Limb (tissue), 2 donors: ENCODE measurements around the gene CD38.
"Not testable (repeated sequence)": the region's sequence is repeated elsewhere in the genome, so short reads cannot be mapped to it uniquely, and the experiment has no call there.

Experiments
- DNase-seq, 2 donors: peaks; one replicate each; pipeline ENCODE4 v3.0.0-alpha.2; 2016; ENCODE audit errors: extremely low spot score in 2 of 2

Gene CD38

DNA sequence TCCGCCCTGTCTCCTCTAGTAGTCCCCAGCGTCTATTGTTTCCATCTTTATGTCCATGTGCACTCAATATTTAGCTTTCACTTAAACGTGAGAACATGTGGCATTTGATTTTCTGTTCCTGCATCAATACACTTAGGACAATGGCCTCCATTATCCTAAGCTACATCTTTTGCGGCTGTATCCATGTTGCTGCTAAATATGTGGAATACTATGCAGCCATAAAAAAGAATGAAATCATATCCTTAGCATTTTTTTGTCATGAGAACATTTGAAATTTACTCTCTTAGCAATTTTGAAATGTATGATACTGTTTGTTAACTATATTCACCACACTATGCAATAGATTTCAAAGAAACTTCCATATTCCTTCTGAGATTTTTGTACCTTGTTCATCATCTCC lies 19.8 kb upstream of the CD38 start:
- DNase-seq = no peak

DNA sequence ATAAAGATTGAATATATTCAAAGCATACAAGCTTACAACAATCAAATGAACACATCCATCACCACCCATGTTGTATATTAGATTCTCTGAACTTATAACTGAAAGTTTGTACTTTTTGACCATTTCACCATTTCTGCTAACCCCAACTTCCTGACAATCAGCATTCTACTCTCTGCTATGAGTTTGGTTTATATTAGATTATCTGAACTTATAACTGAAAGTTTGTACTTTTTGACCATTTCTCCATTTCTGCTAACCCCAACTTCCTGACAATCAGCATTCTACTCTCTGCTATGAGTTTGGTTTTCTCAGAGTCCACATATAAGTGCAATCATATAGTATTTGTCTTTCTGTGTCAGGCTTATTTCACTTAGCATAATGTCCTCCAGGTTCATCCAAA lies 15.7 kb upstream of the CD38 start:
- DNase-seq = not testable (repeated sequence)

DNA sequence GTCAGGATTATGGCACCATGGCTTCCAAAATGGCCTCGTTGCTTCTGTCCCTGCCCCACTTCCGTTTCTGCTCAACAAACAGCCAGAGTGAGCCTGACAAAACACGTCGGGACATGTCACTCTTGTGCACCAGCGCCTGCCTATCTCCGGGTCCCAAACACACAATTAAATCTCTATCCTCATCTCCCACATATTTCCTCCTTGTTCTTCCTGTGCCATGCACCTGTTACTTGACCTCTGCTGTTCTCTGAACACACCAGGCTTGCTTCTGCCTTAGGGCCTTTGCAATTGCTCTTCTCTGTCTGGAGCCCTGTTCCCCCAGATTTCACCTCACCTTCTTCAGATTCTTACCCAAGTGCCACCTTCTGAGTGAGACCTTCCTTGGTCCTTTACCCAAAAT lies 12.7 kb upstream of the CD38 start:
- DNase-seq = no peak

DNA sequence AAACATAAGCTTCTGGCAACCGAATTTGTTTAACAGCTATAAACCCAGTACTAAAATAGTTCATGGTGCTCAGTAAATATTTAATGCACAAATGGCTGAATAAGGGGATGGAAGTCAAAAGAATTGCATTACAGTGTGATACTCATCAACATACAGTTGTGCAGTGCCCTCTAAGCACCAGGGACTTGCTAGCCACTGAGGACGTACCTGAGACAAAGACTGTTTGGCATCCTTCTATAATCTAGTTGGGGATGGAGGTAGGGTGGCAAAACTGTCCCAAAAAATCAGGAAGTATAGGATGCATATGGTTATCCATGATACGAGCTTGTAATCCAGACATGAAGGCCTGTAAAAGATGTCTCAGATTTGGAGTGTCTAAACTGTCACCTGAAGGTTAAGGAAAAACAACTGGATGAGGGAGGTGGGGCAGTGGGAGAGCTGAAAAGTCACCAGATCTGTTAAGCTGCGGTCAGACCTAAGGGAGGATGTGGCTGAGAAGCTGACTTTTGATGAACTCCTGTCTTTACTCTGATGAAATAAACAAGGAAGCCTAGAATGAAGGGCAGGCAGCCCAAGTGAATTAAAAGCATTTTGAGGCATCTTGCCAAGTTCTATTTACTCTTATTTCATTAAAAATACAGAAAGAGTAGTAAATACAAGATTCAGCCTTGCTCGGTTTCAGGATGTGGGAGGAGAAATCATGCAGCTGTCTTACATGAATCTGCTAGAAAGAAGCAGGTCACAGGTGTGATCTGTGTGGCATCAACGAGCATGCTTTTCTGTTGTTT lies 12.0 kb upstream of the CD38 start:
- no peak for DNase-seq

DNA sequence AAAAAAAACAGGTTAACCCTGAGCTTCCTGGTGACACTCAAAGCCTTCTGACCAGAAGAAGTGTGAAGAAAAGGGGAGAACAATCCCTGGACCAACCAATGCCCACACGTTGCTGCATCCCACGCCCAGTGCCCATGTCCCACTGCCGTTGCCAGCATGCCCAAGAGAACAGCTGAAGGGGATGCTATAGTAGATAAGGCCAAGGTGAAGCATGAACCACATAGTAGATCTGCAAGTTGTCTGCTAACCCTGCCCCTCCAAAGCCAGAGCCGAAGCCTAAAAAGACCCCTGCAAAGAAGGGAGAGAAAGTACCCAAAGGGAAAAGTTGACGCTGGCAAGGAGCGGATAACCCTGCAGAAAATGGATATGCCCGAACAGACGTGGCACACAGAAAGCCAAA lies 11.3 kb upstream of the CD38 start:
- no peak for DNase-seq

DNA sequence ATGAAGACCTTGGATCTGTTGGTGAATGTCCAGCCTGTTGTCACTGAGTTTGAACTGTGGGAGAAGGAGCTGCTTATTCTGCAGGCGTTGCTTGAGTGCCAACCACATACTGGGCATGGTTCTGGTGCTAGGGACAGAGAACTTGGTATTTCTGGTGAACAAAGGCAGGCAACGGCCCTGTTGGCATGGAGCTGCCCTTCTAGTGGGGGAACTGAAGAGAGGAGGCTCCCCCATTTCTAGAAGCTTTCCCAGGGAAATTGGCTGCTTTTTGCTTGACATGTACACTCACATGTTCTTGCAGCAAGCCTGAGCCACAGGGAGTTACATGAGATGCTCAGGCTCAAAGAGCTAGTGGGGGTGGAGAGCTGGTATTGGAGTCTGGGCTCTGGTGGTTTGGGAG lies 8.9 kb upstream of the CD38 start:
- DNase-seq = no peak

DNA sequence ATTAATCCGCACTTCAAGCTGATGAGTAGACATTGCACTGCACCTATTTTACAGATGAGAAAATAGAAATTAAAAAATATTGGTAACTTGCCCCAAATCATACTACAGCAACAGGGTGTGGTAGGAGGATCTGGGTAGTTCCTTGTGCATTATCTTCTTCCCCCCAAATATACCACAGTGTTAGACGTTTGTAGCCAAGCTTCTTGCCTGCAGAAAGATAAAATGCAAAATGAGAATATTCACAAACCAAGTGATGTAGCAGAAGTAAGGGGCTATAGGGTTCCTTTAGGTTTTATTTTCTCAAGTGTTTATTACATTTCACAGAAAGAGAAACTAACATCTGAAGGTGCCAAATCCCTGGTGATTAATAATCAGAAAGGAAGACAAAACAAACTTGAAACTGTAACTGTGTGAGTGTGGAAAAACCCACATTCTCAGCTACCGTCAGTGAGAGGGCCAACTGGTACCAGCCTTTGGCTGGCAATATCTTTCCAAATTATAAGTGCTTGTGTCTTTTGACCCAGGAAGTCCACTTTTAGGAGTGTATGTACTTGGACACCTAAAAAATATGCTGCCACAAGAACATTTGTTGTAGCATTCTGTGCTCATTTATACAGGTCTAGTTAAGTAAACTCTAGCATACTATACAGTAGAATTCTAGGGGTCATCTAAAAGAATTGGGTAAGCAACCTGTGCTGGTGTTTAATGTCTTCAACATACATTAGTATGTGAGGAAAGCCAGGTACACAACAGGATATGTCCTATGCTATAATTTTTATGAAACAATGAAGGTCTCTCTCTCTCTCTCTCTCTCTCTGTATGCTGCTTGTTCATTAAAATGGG lies 6.7 kb upstream of the CD38 start:
- no peak for DNase-seq

DNA sequence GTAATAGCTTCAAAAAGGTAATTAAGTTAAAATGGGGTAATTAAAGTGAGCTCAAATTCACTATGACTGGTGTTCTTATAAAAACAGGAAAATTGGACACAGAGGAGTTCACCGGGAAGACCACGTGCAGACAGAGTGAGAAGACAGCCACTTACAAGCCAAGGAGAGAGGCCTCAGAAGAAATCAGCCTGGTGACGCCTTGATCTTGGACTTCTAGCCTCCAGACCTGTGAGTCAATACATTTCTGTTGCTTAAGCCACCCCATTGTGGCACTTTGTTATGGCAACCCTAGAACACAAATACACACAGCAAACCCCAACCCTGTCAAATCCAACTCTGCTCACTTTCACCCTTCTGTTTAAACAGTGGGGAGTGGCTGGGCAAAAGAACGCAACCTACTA lies 4.1 kb upstream of the CD38 start:
- no peak for DNase-seq

DNA sequence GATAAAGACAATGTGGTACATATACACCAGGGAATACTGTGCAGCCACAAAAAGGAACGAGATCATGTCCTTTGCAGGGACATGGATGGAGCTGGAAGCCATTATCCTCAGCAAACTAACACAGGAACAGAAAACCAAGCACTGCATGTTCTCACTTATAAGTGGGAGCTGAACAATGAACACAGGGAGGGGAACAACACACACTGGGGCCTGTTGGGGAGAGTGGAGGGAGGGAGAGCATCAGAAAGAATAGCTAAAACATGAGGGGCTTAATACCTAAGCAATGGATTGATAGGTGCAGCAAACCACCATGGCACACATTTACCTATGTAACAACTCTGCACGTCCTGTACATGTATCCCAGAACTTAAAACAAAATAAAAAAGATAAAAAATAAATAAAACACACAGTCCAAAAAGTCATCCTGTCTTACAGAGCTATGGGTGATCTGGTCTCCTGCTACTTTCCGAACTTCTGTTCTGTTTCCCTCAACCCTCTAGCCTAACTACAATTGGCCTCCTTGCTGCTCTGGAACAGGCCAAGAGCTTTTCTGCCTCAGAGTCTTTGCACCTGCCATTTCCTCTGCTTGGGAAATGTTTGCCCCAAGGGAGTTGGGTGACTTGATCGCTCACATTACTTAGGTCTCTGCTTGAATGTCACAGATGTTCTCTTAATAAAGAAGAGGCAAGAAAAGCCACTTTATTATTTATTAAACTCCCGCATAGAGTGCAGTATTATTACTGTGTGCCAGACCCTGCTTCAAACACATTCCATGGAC lies 1.1 kb upstream of the CD38 start:
- DNase-seq = no peak

DNA sequence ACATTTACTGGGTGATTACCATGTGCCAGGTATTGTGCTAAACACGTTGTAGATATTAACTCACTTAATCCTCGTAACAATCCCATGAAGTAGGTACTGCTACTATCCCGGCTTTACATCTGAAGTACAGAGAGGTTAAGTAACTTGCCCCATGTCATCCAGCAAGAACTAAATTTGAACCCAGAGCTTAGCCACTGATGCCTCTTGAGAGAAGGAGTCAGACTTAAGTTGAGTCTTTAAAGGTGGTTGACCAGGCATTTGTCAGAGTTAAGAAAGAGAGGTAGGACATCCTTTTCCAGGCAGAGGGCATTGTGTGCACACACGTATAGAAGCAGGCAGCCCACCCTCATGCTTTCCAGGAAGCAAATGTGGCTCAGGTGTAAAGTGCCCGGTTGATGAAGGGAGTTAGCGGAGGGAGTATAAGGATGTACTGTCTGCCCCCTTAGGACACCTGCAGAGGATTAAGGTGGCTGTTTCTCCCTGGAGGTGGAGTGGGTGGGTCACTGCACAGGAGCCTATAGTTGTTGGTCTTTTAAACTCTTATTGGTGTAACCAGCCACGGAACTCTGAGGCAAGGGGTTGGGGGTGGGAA lies 335 bp upstream of the CD38 start:
- DNase-seq = no peak

DNA sequence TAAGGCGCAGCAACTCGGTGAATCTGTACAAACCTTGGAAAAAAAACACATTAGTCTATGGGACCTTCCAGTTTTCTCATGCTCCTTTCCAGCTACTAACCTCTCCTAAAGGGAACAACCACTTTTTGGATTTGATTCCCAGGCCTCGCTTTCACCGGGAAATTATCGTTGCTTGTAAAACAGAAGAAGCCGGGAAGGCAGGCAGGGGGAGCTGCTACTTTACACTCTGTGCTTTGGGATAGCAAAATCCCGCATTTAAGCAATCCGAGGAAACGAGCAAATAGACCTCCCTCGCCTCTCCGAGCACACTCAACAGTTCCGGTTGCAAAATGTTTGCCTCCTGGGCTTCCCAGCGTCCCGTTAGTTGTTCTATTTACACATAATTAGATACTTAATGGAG lies 1.2 kb downstream of the CD38 start:
- peak; percentile 67 to 70 for DNase-seq

DNA sequence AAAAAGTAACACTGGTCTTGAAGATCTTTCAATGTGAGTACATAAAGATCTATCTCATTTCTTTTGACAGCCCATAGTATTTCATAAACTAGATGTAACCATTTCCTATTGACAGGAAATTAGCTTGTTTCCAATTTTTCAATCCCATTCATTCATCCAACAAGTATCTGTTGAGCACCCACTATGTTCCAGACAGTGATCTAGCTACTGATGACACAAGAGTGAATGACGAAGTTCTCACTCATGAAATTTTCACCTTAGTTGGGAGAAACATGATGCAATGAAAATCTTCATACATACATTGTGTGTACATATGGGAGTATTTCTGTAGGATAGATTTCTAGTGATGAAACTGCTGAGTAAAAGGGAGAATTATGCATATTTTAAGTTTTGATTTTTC lies 1.7 kb downstream of the CD38 start:
- no peak for DNase-seq

DNA sequence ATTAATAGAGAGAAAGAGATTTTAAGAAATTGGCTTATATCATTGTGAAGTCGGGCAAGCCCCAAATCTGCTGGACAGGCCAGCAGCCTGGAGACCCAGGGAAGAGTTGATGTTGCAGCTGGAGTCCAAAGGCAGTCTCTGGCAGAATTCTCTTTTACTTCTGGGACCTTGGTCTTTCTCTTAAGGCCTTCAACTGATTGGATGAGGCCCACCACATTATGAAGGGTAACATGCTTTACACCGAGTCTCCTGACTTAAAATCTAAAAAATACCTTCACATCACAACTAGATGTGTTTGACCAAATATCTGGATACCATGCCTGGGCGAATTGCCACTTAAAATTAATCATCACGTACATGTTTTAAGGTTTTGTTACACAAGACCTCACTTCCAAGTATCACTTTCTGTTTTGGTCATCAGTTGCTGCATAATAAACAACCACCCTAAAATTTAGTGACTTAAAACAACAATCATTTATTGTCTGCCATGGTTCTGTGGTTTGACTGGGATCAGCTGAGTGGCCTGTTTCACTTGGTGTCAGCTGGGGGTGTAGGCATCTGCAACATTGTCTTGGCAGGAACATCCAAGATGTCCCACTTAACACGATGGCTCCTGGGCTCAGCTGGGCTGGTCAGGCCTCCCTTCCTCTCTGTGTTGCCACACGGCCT lies 3.4 kb downstream of the CD38 start:
- no peak for DNase-seq

DNA sequence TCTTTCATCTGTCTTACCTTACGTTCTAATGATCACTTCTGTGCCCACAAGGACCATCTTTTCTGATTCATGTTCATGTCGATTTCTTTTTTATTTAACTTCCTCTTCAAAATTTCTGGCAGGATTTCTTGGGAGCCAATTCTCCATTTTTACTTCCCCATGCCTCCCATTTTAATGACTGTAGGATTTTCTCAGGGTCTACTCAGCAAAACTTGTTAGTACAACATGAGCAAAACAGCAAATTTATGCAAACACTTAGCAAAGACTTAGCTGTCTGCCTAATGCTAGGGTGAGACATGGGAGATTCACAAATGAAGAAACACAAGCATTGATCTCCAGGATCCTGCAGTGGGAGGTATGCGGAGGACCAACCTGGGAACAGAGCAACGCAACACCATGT lies 5.5 kb downstream of the CD38 start:
- no peak for DNase-seq

DNA sequence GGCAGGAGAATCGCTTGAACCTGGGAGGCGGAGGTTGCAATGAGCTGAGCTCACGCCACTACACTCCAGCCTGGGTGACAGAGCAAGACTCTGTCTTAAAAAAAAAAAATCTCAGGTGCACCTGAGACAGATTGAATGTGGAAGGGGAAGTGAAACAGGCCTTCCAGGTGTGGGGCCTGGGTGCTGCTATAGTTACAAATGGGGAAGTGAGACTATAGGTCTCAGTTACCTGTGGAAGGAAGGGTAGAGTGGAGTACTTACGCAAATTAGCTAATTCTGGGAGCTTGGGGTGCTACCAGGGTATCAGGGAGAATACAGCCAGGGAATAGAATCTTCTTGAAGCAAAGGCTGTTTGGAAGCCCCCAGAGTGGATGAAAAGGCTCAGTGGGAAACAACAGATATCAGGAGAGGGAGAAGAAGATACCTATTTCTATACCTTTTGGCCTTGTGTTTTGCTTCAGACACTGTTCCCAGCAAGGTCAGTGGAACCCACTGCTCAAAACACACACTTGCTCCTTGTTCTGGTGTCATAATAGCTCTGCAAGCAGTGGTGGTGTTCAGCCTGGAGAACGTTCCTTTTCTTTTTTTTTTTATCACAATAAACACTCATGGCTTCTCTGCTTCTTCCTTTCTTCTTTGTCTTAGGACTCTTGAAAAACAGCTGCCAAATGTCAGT lies 7.0 kb downstream of the CD38 start:
- DNase-seq = no peak

DNA sequence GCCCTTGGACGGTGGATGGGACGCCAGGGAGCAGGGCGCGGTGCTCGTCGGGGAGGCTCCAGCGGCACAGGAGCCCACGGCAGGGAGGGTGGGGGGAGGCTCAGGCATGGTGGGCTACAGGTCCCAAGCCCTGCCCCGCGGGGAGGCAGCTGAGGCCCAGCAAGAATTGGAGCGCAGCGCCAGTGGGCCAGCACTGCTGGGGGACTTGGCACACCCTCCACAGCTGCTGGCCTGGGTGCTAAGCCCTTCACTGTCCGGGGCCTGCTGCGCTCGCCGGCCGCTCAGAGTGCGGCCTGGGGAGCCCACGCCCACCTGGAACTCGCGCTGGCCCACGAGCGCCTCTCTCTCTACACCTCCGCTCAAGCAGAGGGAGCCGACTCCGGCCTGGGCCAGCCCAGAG lies 8.6 kb downstream of the CD38 start:
- DNase-seq = no peak

DNA sequence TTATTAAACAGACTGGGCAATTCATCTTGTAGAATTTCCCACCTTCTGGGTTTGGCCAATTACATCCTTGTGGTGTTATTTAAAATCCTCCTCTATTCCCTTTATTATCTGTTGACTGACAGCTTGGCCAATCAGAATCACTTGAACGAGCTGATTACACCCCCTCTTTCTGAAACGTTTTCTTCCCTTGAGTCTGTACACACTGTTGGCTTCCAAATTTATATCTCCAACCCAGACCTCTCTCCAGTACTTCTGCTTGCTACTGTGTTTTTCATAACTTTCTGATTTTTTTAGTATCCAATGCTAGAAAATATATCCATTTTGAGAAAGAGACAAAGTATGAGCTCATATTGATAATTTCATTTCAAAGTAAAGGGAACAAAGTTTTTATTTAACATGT lies 14.8 kb downstream of the CD38 start:
- DNase-seq = no peak

DNA sequence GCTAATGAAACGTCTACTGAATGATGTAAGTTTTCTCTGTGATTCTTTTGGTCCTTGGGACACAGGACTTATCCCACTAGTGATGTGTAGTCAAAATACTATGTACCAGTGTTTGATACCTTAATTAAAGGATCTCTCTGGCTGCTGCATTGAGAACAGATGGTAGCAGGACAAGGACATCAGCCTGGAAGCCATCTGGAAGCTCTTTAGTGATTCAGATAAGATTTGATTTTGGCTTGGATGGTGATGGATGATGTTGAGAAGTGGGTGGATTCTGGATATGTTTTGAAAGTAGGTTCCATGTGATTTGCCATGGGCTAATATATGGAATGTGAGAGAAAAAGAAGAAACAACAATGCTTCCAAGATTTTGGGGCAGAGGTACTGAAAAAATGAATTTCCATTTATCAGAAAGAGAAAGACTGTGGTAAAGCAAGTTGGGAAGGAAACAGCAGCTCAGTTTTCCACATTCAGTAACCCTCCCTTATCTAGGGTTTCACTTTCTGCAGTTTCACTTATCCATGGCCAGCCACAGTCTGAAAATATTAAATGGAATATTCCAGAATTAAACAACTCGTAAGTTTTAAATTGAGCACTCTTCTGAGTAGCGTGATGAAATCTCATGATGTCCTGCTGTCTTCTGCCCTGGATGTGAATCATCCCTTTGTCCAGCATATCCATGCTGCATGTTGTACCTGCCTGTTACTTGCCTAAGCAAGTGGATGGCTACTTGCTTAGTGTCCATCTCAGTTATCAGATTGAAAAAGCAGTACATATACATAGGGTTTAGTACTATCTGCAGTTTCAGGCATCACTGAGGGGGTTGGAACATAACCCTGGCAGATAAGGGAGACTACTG lies 15.6 kb downstream of the CD38 start:
- DNase-seq = no peak

DNA sequence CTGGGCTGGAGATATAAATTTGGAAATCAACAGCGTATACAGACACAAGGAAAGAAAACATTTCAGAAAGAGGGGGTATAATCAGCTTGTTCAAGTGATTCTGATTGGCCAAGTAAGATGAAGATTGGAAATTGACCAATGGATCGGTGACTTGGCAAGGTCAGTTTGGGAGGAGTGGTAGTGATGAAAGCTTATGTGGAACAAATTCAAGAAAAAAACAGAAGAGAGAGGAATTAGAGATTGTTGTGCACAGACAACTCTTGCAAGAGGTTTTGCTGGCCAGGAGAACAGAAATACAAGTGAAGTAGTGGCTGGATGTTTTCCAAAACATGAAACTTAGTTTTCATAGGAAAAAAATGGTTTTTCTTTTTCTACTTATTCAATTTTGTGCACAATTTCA lies 16.3 kb downstream of the CD38 start:
- no peak for DNase-seq

DNA sequence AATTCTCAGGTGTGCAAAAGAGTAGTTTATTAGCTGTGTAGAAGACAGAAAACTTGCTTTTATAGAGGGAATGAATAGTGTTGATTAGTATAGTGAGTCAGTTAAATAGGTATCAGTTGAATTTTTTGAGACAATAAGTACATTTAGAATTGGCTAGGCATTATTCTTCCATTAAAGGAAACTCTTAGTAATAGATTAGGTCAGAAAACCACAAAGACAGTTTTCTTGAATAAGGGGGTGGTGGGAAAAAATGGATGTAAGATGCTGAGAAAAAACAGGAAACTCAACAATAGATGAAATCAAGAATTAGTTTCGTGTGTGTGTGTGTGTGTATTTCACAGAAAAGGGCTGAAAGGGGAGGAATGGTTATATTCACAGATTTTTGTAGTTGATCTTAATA lies 16.8 kb downstream of the CD38 start:
- DNase-seq = no peak
